Left forelimb (tissue), 1 donor: ENCODE data around the gene ALK.

Source experiments
- DNase-seq: peaks from one replicate; pipeline ENCODE4 v3.0.0-alpha.2; 2018; ENCODE audit warnings: low spot score

Gene ALK

GRCh38 chr2:29155578-29155977, 765.8 kb downstream of the ALK start:
- DNase-seq, result no peak

GRCh38 chr2:29154610-29155009, 766.8 kb downstream of the ALK start:
- no peak for DNase-seq

GRCh38 chr2:29147963-29148362, 773.4 kb downstream of the ALK start:
- DNase-seq, result no peak

- DNase-seq, result no peak
Measured at GRCh38 chr2:29146197-29146596, 775.2 kb downstream of the ALK start.

- DNase-seq, result no peak
Measured at GRCh38 chr2:29143657-29144056, 777.7 kb downstream of the ALK start.
